H9 (cell line): ENCODE measurements around the gene EIF4E1B. TPM values are rescaled to one million over a fixed set of nuclear protein-coding genes. Genes with fewer than 3 reads are reported as not detected.

Source experiments
- DNase-seq: peaks from one replicate; pipeline ENCODE4 v3.0.0-alpha.2; 2017
- H2AFZ ChIP-seq: one replicate; pipeline ENCODE4 v1.6.1; 2013; ENCODE audit warnings: mild to moderate bottlenecking, low read length, control low read depth, moderate library complexity
- H2AK5ac ChIP-seq: 2 replicates; pipeline ENCODE4 v1.6.1; 2013; ENCODE audit warnings: low read length, control low read depth, mixed read lengths; ENCODE audit not compliant: insufficient read length
- H2BK120ac ChIP-seq: one replicate; pipeline ENCODE4 v1.6.1; 2013; ENCODE audit warnings: low read depth, mild to moderate bottlenecking, low read length, control low read depth, inconsistent platforms; ENCODE audit not compliant: poor library complexity, severe bottlenecking
- H2BK12ac ChIP-seq: 2 replicates; pipeline ENCODE4 v1.6.1; 2013; ENCODE audit warnings: low read length, control low read depth, mixed read lengths, low read depth; ENCODE audit not compliant: insufficient read length
- H2BK15ac ChIP-seq: 2 replicates; pipeline ENCODE4 v1.6.1; 2013; ENCODE audit warnings: low read depth, low read length, control low read depth
- H2BK20ac ChIP-seq: one replicate; pipeline ENCODE4 v1.6.1; 2013; ENCODE audit warnings: low read depth, mild to moderate bottlenecking, low read length, control low read depth, inconsistent platforms; ENCODE audit not compliant: poor library complexity, severe bottlenecking
- H2BK5ac ChIP-seq: 2 replicates; pipeline ENCODE4 v1.6.1; 2013; ENCODE audit warnings: low read length, control low read depth, mixed read lengths; ENCODE audit not compliant: insufficient read length
- H3K14ac ChIP-seq: 2 replicates; pipeline ENCODE4 v1.6.1; 2013; ENCODE audit warnings: low read length, control low read depth; ENCODE audit not compliant: insufficient read depth
- H3K18ac ChIP-seq: 2 replicates; pipeline ENCODE4 v1.6.1; 2013; ENCODE audit warnings: low read depth, mild to moderate bottlenecking, mixed read lengths, low read length, control low read depth; ENCODE audit not compliant: insufficient read length
- H3K23ac ChIP-seq: 2 replicates; pipeline ENCODE4 v1.6.1; 2013; ENCODE audit warnings: low read length, control low read depth, mixed read lengths, low read depth; ENCODE audit not compliant: insufficient read length
- H3K23me2 ChIP-seq: 2 replicates; pipeline ENCODE4 v1.6.1; 2013; ENCODE audit warnings: low read depth, mild to moderate bottlenecking, mixed read lengths, low read length, control low read depth; ENCODE audit not compliant: insufficient read length, poor library complexity, severe bottlenecking
- H3K27ac ChIP-seq: 2 replicates; pipeline ENCODE4 v1.5.1; 2013; ENCODE audit warnings: low read length, control low read depth, mixed read lengths, low read depth; ENCODE audit not compliant: insufficient read length
- H3K27me3 ChIP-seq: 2 replicates; pipeline ENCODE4 v1.6.1; 2013; ENCODE audit warnings: low read length, control low read depth, inconsistent platforms; ENCODE audit not compliant: insufficient read depth
- H3K4ac ChIP-seq: 2 replicates; pipeline ENCODE4 v1.6.1; 2013; ENCODE audit warnings: low read depth, mild to moderate bottlenecking, control low read depth, inconsistent platforms, low read length, moderate library complexity
- H3K4me1 ChIP-seq: 2 replicates; pipeline ENCODE4 v1.6.1; 2013; ENCODE audit warnings: low read length, control low read depth, inconsistent platforms; ENCODE audit not compliant: insufficient read depth
- H3K4me2 ChIP-seq: 2 replicates; pipeline ENCODE4 v1.6.1; 2013; ENCODE audit warnings: low read length, control low read depth, mixed read lengths; ENCODE audit not compliant: insufficient read length, insufficient read depth
- H3K56ac ChIP-seq: 2 replicates; pipeline ENCODE4 v1.6.1; 2013; ENCODE audit warnings: low read depth, mild to moderate bottlenecking, mixed read lengths, low read length, control low read depth; ENCODE audit not compliant: insufficient read length
- H3K79me1 ChIP-seq: 2 replicates; pipeline ENCODE4 v1.6.1; 2013; ENCODE audit warnings: low read depth, mild to moderate bottlenecking, moderate library complexity, low read length, control low read depth, inconsistent platforms; ENCODE audit not compliant: insufficient read depth, poor library complexity, severe bottlenecking
- H3K79me2 ChIP-seq: 2 replicates; pipeline ENCODE4 v1.6.1; 2013; ENCODE audit warnings: low read length, control low read depth, inconsistent platforms; ENCODE audit not compliant: insufficient read depth
- H3K9ac ChIP-seq: 2 replicates; pipeline ENCODE4 v1.6.1; 2013; ENCODE audit warnings: low read length, control low read depth, mixed read lengths; ENCODE audit not compliant: insufficient read length; ENCODE audit errors: extremely low read depth
- H3K9me3 ChIP-seq: one replicate; pipeline ENCODE4 v1.6.1; 2013; ENCODE audit warnings: low read depth, low read length, inconsistent platforms; ENCODE audit not compliant: control insufficient read depth
- H3T11ph ChIP-seq: one replicate; pipeline ENCODE4 v1.6.1; 2013; ENCODE audit warnings: mild to moderate bottlenecking, low read length, control low read depth, inconsistent platforms
- H4K20me1 ChIP-seq: one replicate; pipeline ENCODE4 v1.6.1; 2013; ENCODE audit not compliant: control insufficient read depth, insufficient read length, insufficient read depth
- H4K5ac ChIP-seq: 2 replicates; pipeline ENCODE4 v1.6.1; 2013; ENCODE audit warnings: low read depth, mild to moderate bottlenecking, mixed read lengths, low read length, control low read depth; ENCODE audit not compliant: insufficient read length
- H4K8ac ChIP-seq: replicated peaks from 2 replicates; pipeline ENCODE4 v1.6.1; 2013; ENCODE audit warnings: low read length, control low read depth, mixed read lengths, low read depth; ENCODE audit not compliant: insufficient read length
- H4K91ac ChIP-seq: 2 replicates; pipeline ENCODE4 v1.6.1; 2013; ENCODE audit warnings: low read depth, mild to moderate bottlenecking, moderate library complexity, mixed read lengths, low read length, control low read depth; ENCODE audit not compliant: insufficient read length
- H3K27ac Mint-ChIP-seq, 3 experiments: 2 replicates in 2 of 3; 3 replicates in 1 of 3; pipeline ENCODE4 v1.8.0; 2020 to 2021; ENCODE audit warnings: mixed read lengths in 3 of 3, mild to moderate bottlenecking in 1 of 3, moderate library complexity in 1 of 3
- H3K27me3 Mint-ChIP-seq: 2 replicates; pipeline ENCODE4 v1.8.0; 2021; ENCODE audit warnings: low read depth, mild to moderate bottlenecking, moderate library complexity, mixed read lengths
- H3K36me3 Mint-ChIP-seq, 3 experiments: 2 replicates in 2 of 3; 3 replicates in 1 of 3; pipeline ENCODE4 v1.8.0; 2020 to 2021; ENCODE audit warnings: low read depth in 3 of 3, mixed read lengths in 3 of 3; ENCODE audit not compliant: insufficient read depth in 1 of 3
- H3K4me1 Mint-ChIP-seq, 2 experiments: 2 replicates each; pipeline ENCODE4 v1.8.0; 2020; ENCODE audit warnings: mixed read lengths in 2 of 2
- H3K4me3 Mint-ChIP-seq, 2 experiments: 2 replicates in 1 of 2; 3 replicates in 1 of 2; pipeline ENCODE4 v1.8.0; 2020 to 2021; ENCODE audit warnings: mild to moderate bottlenecking in 2 of 2, mixed read lengths in 2 of 2, moderate library complexity in 1 of 2
- H3K9me3 Mint-ChIP-seq, 2 experiments: 2 replicates in 1 of 2; 3 replicates in 1 of 2; pipeline ENCODE4 v1.8.0; 2020; ENCODE audit warnings: mild to moderate bottlenecking in 2 of 2, mixed read lengths in 2 of 2, moderate library complexity in 1 of 2
- WGBS: extraction: QIAGEN DNeasy Blood & Tissue Kit; methylation state at CpG from one replicate; pipeline ENCODE4 v1.1.7; 2013; ENCODE audit warnings: missing lambda C conversion rate, low lambda C conversion rate, mixed read lengths; ENCODE audit not compliant: insufficient read length; ENCODE audit errors: extremely low coverage; 5-methylcytosine and 5-hydroxymethylcytosine counted together
- total RNA-seq: library from RNA; stranded (reverse); gene quantifications from 2 replicates; pipeline ENCODE4 v1.2.1, GENCODE V29; 2021
- TF ChIP-seq, protein P1 (sequence below): fragments of 200-600 bp; sonication (generic); conservative IDR thresholded peaks from 3 replicates; pipeline ENCODE4 v1.8.0; 2021; ENCODE audit warnings: antibody characterized with exemption, mild to moderate bottlenecking

Gene EIF4E1B
- total RNA-seq, 1 experiment from 2014 or later: 1.3 TPM

- H4K5ac ChIP-seq: no peak overlapping the region
- H4K20me1 ChIP-seq: no peaks in the 10 kb centered on the region
- no peak overlapping the region for H4K8ac ChIP-seq
- H3K9ac ChIP-seq: no peak overlapping the region
- no peaks in the 10 kb centered on the region for H3K4me1 ChIP-seq
- peak overlapping the region; percentile 59 for H3K4me2 ChIP-seq
- peaks cover 2% of the 10 kb centered on the region; the same call in 1 of the 2 replicates for H3K27me3 ChIP-seq
- peaks cover 6 to 25% of the 10 kb centered on the region in 2 experiments; a peak in 3 of 4 replicates for H3K4me1 Mint-ChIP-seq
- H3K79me1 ChIP-seq: no peaks in the 10 kb centered on the region
- peak; percentile 98 for DNase-seq
- no peak overlapping the region for H2BK5ac ChIP-seq
- no peaks in the 10 kb centered on the region for H3K9me3 Mint-ChIP-seq
- no peak overlapping the region for H3K14ac ChIP-seq
- TF ChIP-seq, protein P1, sequence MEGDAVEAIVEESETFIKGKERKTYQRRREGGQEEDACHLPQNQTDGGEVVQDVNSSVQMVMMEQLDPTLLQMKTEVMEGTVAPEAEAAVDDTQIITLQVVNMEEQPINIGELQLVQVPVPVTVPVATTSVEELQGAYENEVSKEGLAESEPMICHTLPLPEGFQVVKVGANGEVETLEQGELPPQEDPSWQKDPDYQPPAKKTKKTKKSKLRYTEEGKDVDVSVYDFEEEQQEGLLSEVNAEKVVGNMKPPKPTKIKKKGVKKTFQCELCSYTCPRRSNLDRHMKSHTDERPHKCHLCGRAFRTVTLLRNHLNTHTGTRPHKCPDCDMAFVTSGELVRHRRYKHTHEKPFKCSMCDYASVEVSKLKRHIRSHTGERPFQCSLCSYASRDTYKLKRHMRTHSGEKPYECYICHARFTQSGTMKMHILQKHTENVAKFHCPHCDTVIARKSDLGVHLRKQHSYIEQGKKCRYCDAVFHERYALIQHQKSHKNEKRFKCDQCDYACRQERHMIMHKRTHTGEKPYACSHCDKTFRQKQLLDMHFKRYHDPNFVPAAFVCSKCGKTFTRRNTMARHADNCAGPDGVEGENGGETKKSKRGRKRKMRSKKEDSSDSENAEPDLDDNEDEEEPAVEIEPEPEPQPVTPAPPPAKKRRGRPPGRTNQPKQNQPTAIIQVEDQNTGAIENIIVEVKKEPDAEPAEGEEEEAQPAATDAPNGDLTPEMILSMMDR: peak; percentile 65
- H3K9me3 ChIP-seq: no peaks in the 10 kb centered on the region
- no peak overlapping the region for H3K18ac ChIP-seq
- H3T11ph ChIP-seq: no peak overlapping the region
- WGBS: no CpG with 5 or more reads among the region's 31 CpGs
- no peak overlapping the region for H3K23ac ChIP-seq
- no peak overlapping the region for H4K91ac ChIP-seq
- peaks cover 6% of the 10 kb centered on the region for H3K23me2 ChIP-seq
- no peak overlapping the region for H2BK15ac ChIP-seq
- H3K4ac ChIP-seq: no peak overlapping the region
- H2BK120ac ChIP-seq: no peak overlapping the region
- H3K27ac Mint-ChIP-seq: no peak overlapping the region
- no peak overlapping the region for H2AFZ ChIP-seq
- H2AK5ac ChIP-seq: no peak overlapping the region
- H3K4me3 Mint-ChIP-seq: peak overlapping the region; percentile 10 to 78; a peak in 3 of 5 replicates
- no peak overlapping the region for H3K56ac ChIP-seq
- no peak overlapping the region for H2BK12ac ChIP-seq
- H2BK20ac ChIP-seq: no peak overlapping the region
- no peaks in the 10 kb centered on the region for H3K36me3 Mint-ChIP-seq
- no peak overlapping the region for H3K27ac ChIP-seq
- H3K27me3 Mint-ChIP-seq: peaks cover 80% of the 10 kb centered on the region
- no peaks in the 10 kb centered on the region for H3K79me2 ChIP-seq
These were observed 11.3 kb upstream of the EIF4E1B start for GRCh38 chr5:176619203-176619568.
